Caco-2 (cell line): ENCODE measurements around the gene ZBTB43. TPM values are rescaled to one million over a fixed set of nuclear protein-coding genes. Genes with fewer than 3 reads are reported as not detected.
"Not testable (repeated sequence)": the region's sequence is repeated elsewhere in the genome, so short reads cannot be mapped to it uniquely, and the experiment has no call there.

Experiments used
- BruUV-seq: library from RNA; stranded (reverse); fragments of 400-500 nt; replicated peaks from 2 replicates; lab custom pipeline; 2021; lab: Mats Ljungman, UMichigan
- CTCF ChIA-PET: fragments of 300-600 bp; sonication (Branson Sonifier 250); formaldehyde crosslinking; loops from one replicate; lab custom pipeline; 2022; ENCODE audit warnings: antibody characterized with exemption; lab: Charles Lee
- POLR2A ChIA-PET: fragments of 300-600 bp; sonication (Branson Sonifier 250); formaldehyde crosslinking; loops from one replicate; lab custom pipeline; 2022; ENCODE audit warnings: antibody characterized with exemption; lab: Charles Lee
- DNase-seq, 2 experiments: peaks; one replicate each; pipeline versions ENCODE4 v3.0.0 to v3.0.0-alpha.2; 2020 to 2022
- H3K27me3 ChIP-seq: replicated peaks from 2 replicates; pipeline ENCODE4 v1.6.0; 2011; ENCODE audit warnings: low read length; ENCODE audit not compliant: control insufficient read depth, insufficient read depth
- H3K36me3 ChIP-seq: 2 replicates; pipeline ENCODE4 v1.5.1; 2011; ENCODE audit warnings: low read length; ENCODE audit not compliant: control insufficient read depth, insufficient read depth
- H3K4me1 ChIP-seq: fragments of 250-450 bp; sonication (Bioruptor Pico); 2 replicates; pipeline ENCODE4 v1.5.1; 2020; ENCODE audit warnings: mild to moderate bottlenecking
- H3K4me3 ChIP-seq: 2 replicates; pipeline ENCODE4 v1.5.1; 2011; ENCODE audit warnings: low read depth, mild to moderate bottlenecking, control low read depth, low read length
- H3K9me3 ChIP-seq: fragments of 250-450 bp; sonication (Bioruptor Pico); 2 replicates; pipeline ENCODE4 v1.5.1; 2020; ENCODE audit warnings: mild to moderate bottlenecking, moderate library complexity
- H3K27ac Mint-ChIP-seq: one replicate; pipeline ENCODE4 v1.8.0; 2022; ENCODE audit warnings: mixed read lengths; ENCODE audit not compliant: unreplicated experiment
- H3K27me3 Mint-ChIP-seq: one replicate; pipeline ENCODE4 v1.8.0; 2022; ENCODE audit warnings: mixed read lengths; ENCODE audit not compliant: insufficient read depth, unreplicated experiment
- H3K36me3 Mint-ChIP-seq: one replicate; pipeline ENCODE4 v1.8.0; 2022; ENCODE audit warnings: mild to moderate bottlenecking, mixed read lengths; ENCODE audit not compliant: insufficient read depth, unreplicated experiment
- H3K4me1 Mint-ChIP-seq: one replicate; pipeline ENCODE4 v1.8.0; 2022; ENCODE audit warnings: low read depth, mixed read lengths; ENCODE audit not compliant: unreplicated experiment
- H3K4me3 Mint-ChIP-seq: one replicate; pipeline ENCODE4 v1.8.0; 2022; ENCODE audit warnings: mild to moderate bottlenecking, moderate library complexity, mixed read lengths; ENCODE audit not compliant: unreplicated experiment
- H3K9me3 Mint-ChIP-seq: one replicate; pipeline ENCODE4 v1.8.0; 2022; ENCODE audit warnings: mixed read lengths; ENCODE audit not compliant: unreplicated experiment
- intact Hi-C: fragments of 100-400 bp; cut with micrococcal nuclease; formaldehyde crosslinking; loops from one replicate; pipeline ENCODE4 v1.10.0; 2022; ENCODE audit not compliant: unreplicated experiment
- total RNA-seq: library from RNA; stranded (reverse); gene quantifications from 2 replicates; pipeline ENCODE4 v1.2.3, GENCODE V29; 2022
- TF ChIP-seq, protein P1 (sequence below), 2 experiments: fragments of 200-600 bp in 1 of 2; IDR thresholded peaks; 1 replicate in 1 of 2; 2 replicates in 1 of 2; pipeline versions ENCODE4 v1.5.1 to v1.8.0; 2011 to 2022; ENCODE audit warnings: antibody characterized with exemption in 1 of 2, control low read depth in 1 of 2, inconsistent platforms in 1 of 2, low read depth in 1 of 2, low read length in 1 of 2, mild to moderate bottlenecking in 1 of 2, moderate library complexity in 1 of 2; ENCODE audit not compliant: insufficient read depth in 1 of 2, severe bottlenecking in 1 of 2, unreplicated experiment in 1 of 2

ZBTB43 gene
- total RNA-seq, 1 experiment from 2014 or later = 18.5 TPM

DNA sequence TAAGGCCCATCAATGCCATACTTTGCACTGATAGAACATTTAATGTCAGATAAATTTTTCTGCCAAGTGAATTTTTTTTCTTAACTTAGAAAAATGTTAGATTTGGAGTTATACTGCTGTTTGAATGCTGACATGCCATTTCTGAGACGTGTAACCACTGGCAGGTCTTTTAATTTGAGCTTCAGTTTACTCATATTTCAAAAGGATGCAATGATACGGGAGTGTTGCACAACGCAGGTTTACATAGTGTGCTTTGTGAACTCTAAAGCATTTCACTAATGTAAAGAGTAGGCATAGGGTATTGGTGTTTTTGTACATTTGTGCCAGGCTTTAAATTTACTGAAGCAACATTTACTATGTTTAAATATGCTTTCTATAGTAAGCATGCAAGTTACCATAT lies 4.2 kb downstream of the ZBTB43 start:
- no peaks in the 10 kb centered on the region for H3K27me3 Mint-ChIP-seq
- BruUV-seq = no TSS peak
- CTCF ChIA-PET = interaction anchor here (1.2 kb wide), 1 partner anchor 102 kb away, joined by 4 read pairs; no protein-coding TSS in a partner anchor
- H3K36me3 Mint-ChIP-seq = peaks cover 38% of the 10 kb centered on the region
- H3K9me3 Mint-ChIP-seq = no peaks in the 10 kb centered on the region
- peaks cover 21% of the 10 kb centered on the region for H3K4me1 Mint-ChIP-seq
- H3K4me3 Mint-ChIP-seq = no peak overlapping the region
- intact Hi-C loops = no loop called here
- TF ChIP-seq, protein P1, sequence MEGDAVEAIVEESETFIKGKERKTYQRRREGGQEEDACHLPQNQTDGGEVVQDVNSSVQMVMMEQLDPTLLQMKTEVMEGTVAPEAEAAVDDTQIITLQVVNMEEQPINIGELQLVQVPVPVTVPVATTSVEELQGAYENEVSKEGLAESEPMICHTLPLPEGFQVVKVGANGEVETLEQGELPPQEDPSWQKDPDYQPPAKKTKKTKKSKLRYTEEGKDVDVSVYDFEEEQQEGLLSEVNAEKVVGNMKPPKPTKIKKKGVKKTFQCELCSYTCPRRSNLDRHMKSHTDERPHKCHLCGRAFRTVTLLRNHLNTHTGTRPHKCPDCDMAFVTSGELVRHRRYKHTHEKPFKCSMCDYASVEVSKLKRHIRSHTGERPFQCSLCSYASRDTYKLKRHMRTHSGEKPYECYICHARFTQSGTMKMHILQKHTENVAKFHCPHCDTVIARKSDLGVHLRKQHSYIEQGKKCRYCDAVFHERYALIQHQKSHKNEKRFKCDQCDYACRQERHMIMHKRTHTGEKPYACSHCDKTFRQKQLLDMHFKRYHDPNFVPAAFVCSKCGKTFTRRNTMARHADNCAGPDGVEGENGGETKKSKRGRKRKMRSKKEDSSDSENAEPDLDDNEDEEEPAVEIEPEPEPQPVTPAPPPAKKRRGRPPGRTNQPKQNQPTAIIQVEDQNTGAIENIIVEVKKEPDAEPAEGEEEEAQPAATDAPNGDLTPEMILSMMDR (IDR thresholded peaks at IDR 0.05; ENCODE audit: insufficient read depth in 1 of 2, low read depth in 1 of 2, low read length in 1 of 2, severe bottlenecking in 1 of 2, unreplicated experiment in 1 of 2) = no peak
- H3K27me3 ChIP-seq = no peaks in the 10 kb centered on the region
- DNase-seq = no peak
- peaks cover 5% of the 10 kb centered on the region; the same call in 1 of the 2 replicates for H3K4me1 ChIP-seq
- no peaks in the 10 kb centered on the region for H3K36me3 ChIP-seq
- H3K9me3 ChIP-seq = peaks cover 6% of the 10 kb centered on the region; the same call in 1 of the 2 replicates
- H3K27ac Mint-ChIP-seq = no peak overlapping the region
- H3K4me3 ChIP-seq = no peak overlapping the region
- POLR2A ChIA-PET = interaction anchor here (1.0 kb wide), 1 partner anchor 15 kb away, joined by 3 read pairs; no protein-coding TSS in a partner anchor

DNA sequence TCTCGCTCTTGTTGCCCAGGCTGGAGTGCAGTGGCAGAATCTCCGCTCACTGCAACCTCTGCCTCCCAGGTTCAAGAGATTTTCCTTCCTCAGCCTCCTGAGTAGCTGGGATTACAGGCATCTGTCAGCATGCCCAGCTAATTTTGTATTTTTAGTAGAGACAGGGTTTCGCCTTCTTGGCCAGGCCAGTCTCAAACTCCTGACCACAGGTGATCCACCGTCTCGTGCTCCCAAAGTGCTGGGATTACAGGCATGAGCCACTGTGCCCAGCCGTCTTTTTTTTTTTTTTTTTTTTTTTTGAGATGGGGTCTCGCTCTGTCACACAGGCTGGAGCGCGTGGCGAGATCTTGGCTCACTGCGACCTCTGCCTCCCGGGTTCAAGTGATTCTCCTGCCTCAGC lies 5.4 kb downstream of the ZBTB43 start:
- intact Hi-C loops, H3K27ac Mint-ChIP-seq, H3K4me3 ChIP-seq, H3K27me3 Mint-ChIP-seq, H3K9me3 Mint-ChIP-seq, DNase-seq, H3K4me1 ChIP-seq, H3K27me3 ChIP-seq, POLR2A ChIA-PET, H3K4me3 Mint-ChIP-seq, CTCF ChIA-PET, H3K36me3 ChIP-seq, BruUV-seq, H3K9me3 ChIP-seq: not testable (repeated sequence)
- Mint-ChIP-seq H3K36me3 (peaks cover 43% of the 10 kb centered on the region), H3K4me1 (peaks cover 18% of the 10 kb centered on the region)

DNA sequence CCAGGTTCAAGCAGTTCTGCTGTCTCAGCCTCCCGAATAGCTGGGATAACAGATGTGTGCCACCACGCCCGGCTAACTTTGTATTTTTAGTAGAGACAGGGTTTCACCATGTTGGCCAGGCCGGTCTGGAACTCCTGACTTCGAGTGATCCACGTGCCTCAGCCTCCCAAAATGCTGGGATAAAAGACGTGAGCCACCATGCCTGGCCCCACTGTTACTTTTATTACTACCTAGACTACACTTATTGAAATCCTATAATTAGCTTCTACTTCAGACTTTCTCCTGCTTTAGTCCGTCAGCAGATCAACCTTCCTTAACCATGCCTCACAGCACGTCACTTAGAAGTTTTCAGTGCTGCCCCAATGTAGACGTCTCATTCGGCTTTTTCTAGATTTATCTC lies 8.2 kb downstream of the ZBTB43 start:
- ChIA-PET CTCF (no interaction called here), POLR2A (no interaction called here)
- BruUV-seq = no TSS peak

More for the DNA sequence above, 8.2 kb downstream of the ZBTB43 start:
- no peak for DNase-seq
- no peaks in the 10 kb centered on the region for H3K27me3 Mint-ChIP-seq
- intact Hi-C loops = no loop called here
- no peak overlapping the region for H3K27ac Mint-ChIP-seq
- Histone ChIP-seq H3K9me3 (peaks cover 6% of the 10 kb centered on the region; the same call in 1 of the 2 replicates), H3K4me1 (no peaks in the 10 kb centered on the region), H3K36me3 (no peaks in the 10 kb centered on the region; the same call in 1 of the 2 replicates), H3K27me3 (no peaks in the 10 kb centered on the region), H3K4me3 (no peak overlapping the region)
- peaks cover 42% of the 10 kb centered on the region for H3K36me3 Mint-ChIP-seq
- H3K9me3 Mint-ChIP-seq = peaks cover 19% of the 10 kb centered on the region
- TF ChIP-seq, protein P1 (IDR thresholded peaks at IDR 0.05; ENCODE audit: insufficient read depth in 1 of 2, low read depth in 1 of 2, low read length in 1 of 2, severe bottlenecking in 1 of 2, unreplicated experiment in 1 of 2) = no peak
- H3K4me1 Mint-ChIP-seq = no peaks in the 10 kb centered on the region
- no peak overlapping the region for H3K4me3 Mint-ChIP-seq
